NAMALWA (cell line): ENCODE data around the gene GALK1.
"Not testable (repeated sequence)": the region's sequence is repeated elsewhere in the genome, so short reads cannot be mapped to it uniquely, and the experiment has no call there.

Experiments
- DNase-seq: peaks from one replicate; pipeline ENCODE4 v3.0.0-alpha.2; 2015; ENCODE audit warnings: low spot score

Gene GALK1

DNA sequence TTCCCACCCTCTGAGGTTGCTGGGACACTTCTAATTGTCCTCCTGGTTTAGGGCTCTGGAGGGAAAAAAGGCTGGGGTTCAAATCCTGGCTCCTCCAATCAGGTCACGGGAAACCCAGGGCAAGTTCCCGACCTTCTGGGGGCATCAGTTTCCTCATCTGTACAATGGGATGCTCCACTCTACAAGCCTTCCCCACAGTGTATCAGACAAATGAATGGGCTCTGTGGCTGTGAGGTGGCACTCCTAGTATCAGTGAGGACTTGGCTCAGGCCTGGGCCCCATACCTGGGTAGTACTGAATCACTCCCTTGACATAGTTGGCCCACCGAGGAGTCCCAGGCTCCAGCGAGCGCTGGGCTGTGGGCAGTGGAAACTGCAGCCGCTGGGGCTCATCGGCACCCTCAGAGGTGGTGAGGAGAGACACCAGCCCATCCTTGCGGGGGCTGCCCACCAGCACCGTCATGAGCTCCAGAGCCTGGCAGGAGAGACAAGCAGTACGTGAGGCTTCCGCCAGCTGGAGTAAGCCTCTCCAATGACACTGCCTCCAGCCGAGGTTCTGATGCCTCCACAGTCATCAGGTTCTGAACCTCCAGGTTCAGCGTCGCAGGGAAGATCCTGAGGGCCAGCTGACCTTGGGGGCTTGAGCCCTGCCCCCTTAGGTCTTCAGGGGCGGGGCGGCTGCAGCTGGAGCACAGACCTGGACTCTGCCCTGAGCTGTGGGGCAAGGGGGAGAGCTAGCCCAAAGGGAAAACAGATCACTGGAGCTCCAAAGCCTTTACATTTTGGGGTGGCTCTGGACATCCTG, 1.2 kb downstream of the GALK1 start:
- no peak for DNase-seq

DNA sequence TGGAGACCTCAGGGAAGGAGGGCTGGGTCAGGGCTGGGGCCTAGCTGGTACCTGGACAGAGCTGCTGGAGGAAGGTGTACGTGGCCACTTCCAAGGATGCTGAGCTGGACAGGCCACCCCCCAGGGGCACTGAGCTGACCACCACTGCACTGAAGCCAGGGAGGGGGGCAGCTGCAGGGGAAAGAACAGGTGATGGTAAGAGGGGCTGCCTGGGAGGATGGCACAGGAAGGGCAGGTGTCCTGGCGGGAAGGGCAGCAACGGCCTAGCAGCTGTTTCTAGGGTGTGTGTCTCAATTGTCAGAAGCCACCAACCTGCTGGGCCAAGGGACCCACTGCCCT, 1.8 kb downstream of the GALK1 start:
- DNase-seq, result no peak

DNA sequence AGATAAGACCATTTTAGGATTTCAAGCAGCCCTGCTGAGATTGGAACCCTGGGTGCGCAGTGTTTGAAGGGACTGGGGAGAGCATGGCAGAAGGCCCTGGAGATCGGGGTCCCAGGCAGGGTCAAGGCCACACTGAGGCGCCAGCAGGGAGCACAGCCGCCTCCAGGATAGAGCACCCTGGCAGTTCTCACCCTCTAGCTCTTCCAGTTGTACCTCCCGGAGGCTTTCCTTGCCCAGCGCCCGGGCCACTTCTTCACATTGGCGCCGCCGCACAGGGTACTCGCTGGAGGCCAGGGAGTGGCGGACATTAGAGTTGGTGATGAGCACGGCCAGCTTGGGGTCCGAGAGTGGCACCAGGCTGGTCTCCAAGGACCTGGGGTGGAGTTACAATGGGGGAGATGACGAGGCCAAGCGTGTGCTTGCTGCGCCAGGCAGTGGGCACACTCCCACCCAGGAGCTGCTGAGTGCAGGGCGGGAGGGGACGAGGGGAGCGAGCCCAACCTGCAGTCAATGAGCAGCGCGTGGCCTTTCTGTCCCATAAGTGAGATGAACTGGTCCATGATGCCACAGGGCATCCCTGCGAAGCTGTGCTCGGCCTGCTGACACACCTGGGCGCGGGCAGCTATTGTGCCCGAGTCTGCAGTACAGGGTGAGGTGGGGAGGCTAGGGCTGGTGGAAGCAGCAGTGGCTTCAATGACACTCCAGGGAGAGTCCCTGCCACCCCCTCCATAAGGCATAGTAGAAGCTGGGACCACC, 2.3 kb downstream of the GALK1 start:
- DNase-seq, result no peak

GRCh38 chr17:75759978-75760640, 4.9 kb downstream of the GALK1 start:
- DNase-seq, result not testable (repeated sequence)

DNA sequence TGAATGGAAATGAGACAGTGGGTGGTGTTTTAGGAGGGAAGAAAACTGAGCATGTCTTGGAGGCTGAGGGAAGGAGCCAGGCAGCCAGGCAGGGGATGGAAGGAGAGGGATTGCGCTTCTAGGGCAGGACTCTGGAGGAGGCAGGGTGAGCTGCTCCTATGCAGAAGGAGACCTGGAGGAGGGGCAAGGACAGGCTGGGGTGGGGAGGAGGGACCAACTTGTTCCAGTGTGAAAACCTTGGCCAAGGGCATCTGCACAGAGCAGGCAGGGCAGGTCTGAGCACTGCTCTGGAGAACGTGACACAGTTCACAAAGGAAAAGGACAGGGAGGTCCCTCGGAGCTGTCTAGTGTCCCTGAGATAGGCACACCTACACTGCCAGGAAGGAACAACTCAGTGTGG, 5.5 kb downstream of the GALK1 start:
- DNase-seq, result no peak

GRCh38 chr17:75758131-75758905, 6.7 kb downstream of the GALK1 start:
- no peak for DNase-seq

GRCh38 chr17:75757086-75757681, 7.8 kb downstream of the GALK1 start:
- DNase-seq, result no peak

DNA sequence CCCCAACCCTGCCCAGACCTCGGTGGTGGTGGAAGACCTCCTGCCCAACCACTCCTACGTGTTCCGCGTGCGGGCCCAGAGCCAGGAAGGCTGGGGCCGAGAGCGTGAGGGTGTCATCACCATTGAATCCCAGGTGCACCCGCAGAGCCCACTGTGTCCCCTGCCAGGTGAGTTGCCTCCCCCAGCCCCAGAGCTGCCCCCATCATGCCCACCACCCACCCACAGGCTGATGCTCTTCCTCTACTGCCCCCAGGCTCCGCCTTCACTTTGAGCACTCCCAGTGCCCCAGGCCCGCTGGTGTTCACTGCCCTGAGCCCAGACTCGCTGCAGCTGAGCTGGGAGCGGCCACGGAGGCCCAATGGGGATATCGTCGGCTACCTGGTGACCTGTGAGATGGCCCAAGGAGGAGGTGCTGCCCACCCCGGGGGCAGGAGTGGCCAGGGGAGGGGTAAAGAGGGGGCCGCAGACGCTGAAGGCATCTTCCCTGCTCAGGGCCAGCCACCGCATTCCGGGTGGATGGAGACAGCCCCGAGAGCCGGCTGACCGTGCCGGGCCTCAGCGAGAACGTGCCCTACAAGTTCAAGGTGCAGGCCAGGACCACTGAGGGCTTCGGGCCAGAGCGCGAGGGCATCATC, 8.4 kb downstream of the GALK1 start:
- no peak for DNase-seq

DNA sequence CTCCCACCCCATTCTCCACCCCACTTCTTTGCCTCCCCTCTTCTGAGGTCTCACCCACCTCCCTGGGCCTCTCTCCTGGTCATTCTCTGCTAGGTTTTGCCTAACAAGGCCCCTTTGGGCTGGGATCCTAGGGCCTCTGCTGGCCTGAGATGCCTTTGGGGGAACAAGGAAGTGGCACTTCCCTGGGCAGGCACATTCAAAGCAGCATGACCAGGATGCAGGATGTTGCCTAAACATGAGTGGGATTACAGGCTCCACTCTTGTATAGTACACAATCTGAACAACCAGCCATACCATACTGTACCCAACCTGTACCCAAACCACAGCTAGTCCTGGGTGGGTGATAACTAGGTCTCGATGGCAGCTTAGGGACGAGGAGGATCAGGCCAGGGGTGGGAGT, 9.0 kb downstream of the GALK1 start:
- DNase-seq, result no peak

DNA sequence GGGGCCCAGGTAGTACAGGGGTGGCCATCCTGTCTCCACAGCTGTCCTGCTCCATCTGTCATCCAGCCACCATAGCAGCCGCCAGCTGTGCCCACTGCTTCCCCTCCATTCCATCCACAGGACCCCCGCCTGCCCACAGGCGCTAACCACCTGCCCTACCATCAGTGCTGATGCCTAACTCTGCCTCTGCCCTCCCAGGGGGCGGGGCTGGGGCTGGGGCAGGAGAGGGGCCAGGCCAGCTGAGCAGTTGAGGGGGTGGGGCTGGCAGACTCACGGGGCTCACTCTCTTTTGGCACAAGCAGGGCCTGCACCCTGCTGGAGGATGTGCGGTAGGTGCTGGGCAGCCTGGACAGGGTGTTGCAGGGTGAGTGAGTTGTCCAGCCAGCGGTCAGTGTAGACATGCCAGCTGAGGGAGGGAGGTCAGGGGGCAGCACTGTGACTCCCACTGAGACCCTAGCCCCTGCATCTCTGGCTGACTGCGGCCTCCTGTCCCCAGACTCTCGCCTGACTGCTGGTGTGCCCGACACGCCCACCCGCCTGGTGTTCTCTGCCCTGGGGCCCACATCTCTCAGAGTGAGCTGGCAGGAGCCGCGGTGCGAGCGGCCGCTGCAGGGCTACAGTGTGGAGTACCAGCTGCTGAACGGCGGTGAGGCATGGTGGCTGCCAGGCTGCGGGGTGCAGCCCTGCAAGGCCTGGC, 9.6 kb downstream of the GALK1 start:
- DNase-seq, result peak; percentile 46

DNA sequence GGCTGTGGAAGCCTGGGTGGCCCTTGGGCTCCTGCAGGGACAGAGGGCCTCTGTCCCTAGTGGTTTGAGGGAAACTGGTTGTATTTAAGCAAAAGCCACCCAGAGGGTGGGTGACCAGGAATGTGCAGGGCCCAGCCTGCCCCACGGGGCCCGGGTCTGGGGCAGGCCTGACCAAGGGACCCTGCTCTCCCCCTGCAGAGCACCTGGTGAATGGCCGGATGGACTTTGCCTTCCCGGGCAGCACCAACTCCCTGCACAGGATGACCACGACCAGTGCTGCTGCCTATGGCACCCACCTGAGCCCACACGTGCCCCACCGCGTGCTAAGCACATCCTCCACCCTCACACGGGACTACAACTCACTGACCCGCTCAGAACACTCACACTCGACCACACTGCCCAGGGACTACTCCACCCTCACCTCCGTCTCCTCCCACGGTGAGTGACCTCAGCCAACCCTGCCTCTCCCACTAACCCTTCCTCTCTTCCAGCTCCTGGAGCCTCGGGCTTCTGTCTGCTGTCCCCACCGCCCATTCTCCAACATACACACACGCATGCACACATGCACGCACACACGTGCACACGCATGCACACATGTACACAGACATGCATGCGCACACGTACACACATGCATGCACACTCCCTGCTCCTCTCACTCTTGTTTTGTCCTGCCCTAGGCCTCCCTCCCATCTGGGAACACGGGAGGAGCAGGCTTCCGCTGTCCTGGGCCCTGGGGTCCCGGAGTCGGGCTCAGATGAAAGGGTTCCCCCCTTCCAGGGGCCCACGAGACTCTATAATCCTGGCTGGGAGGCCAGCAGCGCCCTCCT, 10.4 kb downstream of the GALK1 start:
- peak; percentile 14 for DNase-seq

DNA sequence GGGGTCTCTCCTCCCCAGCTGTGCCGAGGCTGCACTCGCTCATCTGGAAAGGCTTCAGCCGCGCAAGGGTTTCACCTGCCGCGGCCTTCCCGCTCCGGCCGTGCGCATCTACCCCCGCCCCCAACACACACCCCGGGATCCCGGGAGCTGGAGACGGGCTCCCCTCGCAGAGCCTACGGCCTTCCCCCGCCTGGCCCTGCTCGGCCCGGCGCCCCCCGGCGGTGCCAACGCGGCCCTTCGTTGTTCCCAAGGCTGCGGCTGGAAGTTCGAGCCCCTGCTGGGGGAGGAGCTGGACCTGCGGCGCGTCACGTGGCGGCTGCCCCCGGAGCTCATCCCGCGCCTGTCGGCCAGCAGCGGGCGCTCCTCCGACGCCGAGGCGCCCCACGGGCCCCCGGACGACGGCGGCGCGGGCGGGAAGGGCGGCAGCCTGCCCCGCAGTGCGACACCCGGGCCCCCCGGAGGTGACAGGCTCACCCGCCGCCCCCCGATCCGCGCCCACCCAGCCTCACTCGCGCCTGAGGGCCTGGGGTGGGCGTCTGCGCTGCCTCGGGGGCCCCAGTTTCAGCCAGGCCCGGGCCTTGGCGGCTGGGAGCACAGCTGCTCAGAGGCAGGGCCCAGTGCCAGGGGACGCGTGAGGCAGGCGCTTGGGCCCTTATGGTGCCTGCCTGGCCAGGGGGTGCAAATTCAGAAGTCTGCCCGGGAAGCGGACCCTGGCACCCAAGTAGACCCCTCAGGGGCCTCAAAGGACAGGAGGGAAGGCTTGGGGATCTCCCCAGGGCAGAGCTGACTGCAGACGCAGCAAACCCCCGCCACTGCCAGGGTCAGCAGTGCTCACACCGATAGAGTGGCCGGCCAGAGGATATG, 11.2 kb downstream of the GALK1 start:
- DNase-seq, result peak; percentile 76

GRCh38 chr17:75752802-75753513, 12.0 kb downstream of the GALK1 start:
- DNase-seq, result peak; percentile 70

DNA sequence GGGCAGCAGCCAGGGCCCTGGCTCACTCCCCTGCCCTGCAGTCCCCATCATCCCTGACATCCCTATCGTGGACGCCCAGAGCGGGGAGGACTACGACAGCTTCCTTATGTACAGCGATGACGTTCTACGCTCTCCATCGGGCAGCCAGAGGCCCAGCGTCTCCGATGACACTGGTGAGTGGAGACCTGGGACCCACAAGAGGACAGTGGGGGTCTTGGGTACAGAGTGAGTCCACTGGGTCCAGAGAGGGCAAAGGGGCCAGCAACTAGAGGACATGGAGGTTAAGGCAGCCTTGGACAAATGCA, 12.6 kb downstream of the GALK1 start:
- DNase-seq, result no peak

- no peak for DNase-seq
Measured at GRCh38 chr17:75751676-75752404, 13.2 kb downstream of the GALK1 start.

- no peak for DNase-seq
Measured at GRCh38 chr17:75750661-75751423, 14.2 kb downstream of the GALK1 start.
